22Rv1 (cell line): Measurements from ENCODE around the gene BTBD7.

Experiments used
- CTCF ChIP-seq: fragments of 450-650 bp; IDR thresholded peaks from 2 replicates; pipeline ENCODE4 v1.5.1; 2017; ENCODE audit warnings: mild to moderate bottlenecking
- ZFX ChIP-seq: fragments of 450-650 bp; IDR thresholded peaks from 2 replicates; pipeline ENCODE4 v1.6.1; 2017; ENCODE audit warnings: antibody characterized with exemption, borderline replicate concordance

DNA sequence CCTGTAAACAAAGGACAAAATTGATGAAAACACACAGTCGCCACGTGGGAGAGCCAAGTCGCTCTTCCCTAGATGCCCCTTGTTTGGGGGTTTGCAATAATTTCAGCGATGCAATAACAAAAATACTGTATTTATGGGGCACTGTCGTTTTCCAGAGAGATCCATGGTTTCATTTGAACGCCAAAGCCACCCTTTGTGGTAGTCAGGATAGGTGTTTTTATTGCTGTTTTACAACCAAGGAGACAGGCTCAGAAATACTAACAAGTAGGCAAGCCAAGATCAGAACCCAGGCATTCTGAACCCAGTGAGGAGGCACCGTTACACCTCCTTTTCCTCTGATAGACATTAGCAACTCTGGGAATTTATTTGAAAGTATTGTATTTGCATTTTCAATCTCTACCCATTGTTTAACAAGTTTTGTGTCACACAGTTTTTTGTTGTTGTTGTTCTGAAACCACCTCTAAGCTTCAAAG, 831 bp upstream of the BTBD7 start:
- no peak for TF ChIP-seq CTCF
- no peak for TF ChIP-seq ZFX
